RWPE1 (cell line): ENCODE results near the gene IL12B.
"Not testable (repeated sequence)": the region's sequence is repeated elsewhere in the genome, so short reads cannot be mapped to it uniquely, and the experiment has no call there.

Source experiments
- CTCF ChIA-PET: fragments of 350-600 bp; sonication (Branson Sonifier 250); formaldehyde crosslinking; extraction: SDS; loops from one replicate; lab custom pipeline; 2021; lab: Yijun Ruan, JAX
- POLR2A ChIA-PET: fragments of 400-600 bp; formaldehyde crosslinking; extraction: SDS; loops from one replicate; lab custom pipeline; 2020; ENCODE audit warnings: antibody characterized with exemption; ENCODE audit not compliant: low non-redundant PET; lab: Yijun Ruan, JAX
- DNase-seq: peaks from one replicate; pipeline ENCODE4 v3.0.0; 2012; ENCODE audit warnings: low spot score
- H3K27ac ChIP-seq: fragments of 450-650 bp; 2 replicates; pipeline ENCODE4 v1.5.1; 2017
- CTCF ChIP-seq: fragments of 450-650 bp; conservative IDR thresholded peaks from 2 replicates; pipeline ENCODE4 v1.5.1; 2017; ENCODE audit warnings: low read depth, mild to moderate bottlenecking

Gene IL12B

GRCh38 chr5:159286420-159287035 is 43.8 kb downstream of the IL12B start:
- TF ChIP-seq CTCF, result peak; percentile 72
- ChIA-PET POLR2A (no interaction called here), CTCF (interaction anchor here (0.5 to 1.7 kb wide), 11 partner anchors 21 to 721 kb away, joined by 3 to 12 read pairs (median 4); no protein-coding TSS in a partner anchor)
- no peak overlapping the region for H3K27ac ChIP-seq
- DNase-seq, result no peak

- no peak overlapping the region for H3K27ac ChIP-seq
- no peak for TF ChIP-seq CTCF
- ChIA-PET POLR2A (no interaction called here), CTCF (no interaction called here)
- no peak for DNase-seq
These were observed 55.6 kb downstream of the IL12B start for GRCh38 chr5:159274676-159275075.

- DNase-seq, result no peak
- H3K27ac ChIP-seq, result no peak overlapping the region
- ChIA-PET POLR2A (no interaction called here), CTCF (no interaction called here)
- no peak for TF ChIP-seq CTCF
These were observed 56.4 kb downstream of the IL12B start for GRCh38 chr5:159273923-159274322.

- no peak for TF ChIP-seq CTCF
- DNase-seq, result no peak
- POLR2A ChIA-PET, result no interaction called here
- no peak overlapping the region for H3K27ac ChIP-seq
- CTCF ChIA-PET, result interaction anchor here (1.5 kb wide), 1 partner anchor 113 kb away, joined by 3 read pairs; no protein-coding TSS in a partner anchor
These were observed 60.6 kb downstream of the IL12B start for GRCh38 chr5:159269723-159270122.

- DNase-seq, H3K27ac ChIP-seq: not testable (repeated sequence)
- CTCF ChIA-PET, result interaction anchor here (0.6 kb wide), 1 partner anchor 111 kb away, joined by 3 read pairs; no protein-coding TSS in a partner anchor
- POLR2A ChIA-PET, result interaction anchor here (0.7 kb wide), 1 partner anchor 717 kb away, joined by 4 read pairs; no protein-coding TSS in a partner anchor
These were observed 63.5 kb downstream of the IL12B start for GRCh38 chr5:159266764-159267163.
